ENCODE results near the gene SP3.

Gene SP3

GRCh38 chr2:174003720-174004695, 38.8 kb upstream of the SP3 start:
- Histone ChIP-seq H3K27ac (peak overlapping the region; percentile 71 to 72), H3K4me3 (no peak overlapping the region)
- DNase-seq (ENCODE audit: low spot score) = no peak
- TF ChIP-seq CTCF (IDR thresholded peaks at IDR 0.05) = no peak

DNA sequence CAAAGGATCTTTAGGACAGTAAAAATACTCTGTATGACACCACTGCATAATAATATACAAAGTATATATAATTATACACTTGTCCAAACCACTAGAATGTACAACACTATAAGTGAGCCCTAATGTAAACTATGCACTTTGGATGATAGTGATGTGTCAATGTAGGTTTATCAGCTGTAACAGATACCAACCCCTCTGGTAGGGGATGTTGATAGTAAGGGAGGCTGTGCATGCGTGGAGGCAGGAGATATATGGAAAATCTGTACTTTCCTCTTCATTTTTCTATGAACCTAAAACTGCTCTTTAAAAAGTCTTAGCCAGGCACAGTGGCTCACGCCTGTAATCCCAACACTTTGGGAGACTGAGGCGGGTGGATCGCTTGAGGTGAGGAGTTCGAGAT, 37.5 kb upstream of the SP3 start:
- Histone ChIP-seq H3K27ac (no peak overlapping the region), H3K4me3 (no peak overlapping the region)
- no peak for DNase-seq (ENCODE audit: low spot score)
- no peak for TF ChIP-seq CTCF (IDR thresholded peaks at IDR 0.05)

GRCh38 chr2:174001107-174001506, 35.9 kb upstream of the SP3 start:
- DNase-seq (ENCODE audit: low spot score) = no peak
- Histone ChIP-seq H3K27ac (no peak overlapping the region), H3K4me3 (no peak overlapping the region)
- no peak for TF ChIP-seq CTCF (IDR thresholded peaks at IDR 0.05)

DNA sequence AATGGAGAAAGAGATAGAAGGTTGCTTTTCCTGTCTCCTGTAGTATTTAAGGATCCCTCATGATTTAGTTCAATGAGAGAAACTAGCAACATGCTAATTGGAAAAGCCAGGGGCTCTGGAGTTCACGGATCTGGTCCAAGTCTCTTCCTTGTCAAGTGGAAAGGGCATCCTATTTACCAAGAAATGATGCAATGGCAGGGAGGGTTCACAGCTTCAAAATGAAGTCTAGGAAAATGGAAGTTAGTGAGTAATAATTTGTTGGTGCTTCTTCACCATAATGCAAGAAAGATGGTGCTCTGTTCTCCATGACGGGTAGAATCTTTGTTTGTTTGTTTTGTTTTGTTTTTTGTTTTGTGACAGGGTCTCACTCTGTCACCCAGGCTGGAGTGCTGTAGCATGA, 34.6 kb upstream of the SP3 start:
- no peak for DNase-seq (ENCODE audit: low spot score)
- H3K4me3 ChIP-seq = no peak overlapping the region
- H3K27ac ChIP-seq = peak overlapping the region; percentile 81
- no peak for TF ChIP-seq CTCF (IDR thresholded peaks at IDR 0.05)

- no peak for TF ChIP-seq CTCF (IDR thresholded peaks at IDR 0.05)
- no peak for DNase-seq (ENCODE audit: low spot score)
- H3K27ac ChIP-seq = peak overlapping the region; percentile 81
- H3K4me3 ChIP-seq = no peak overlapping the region
Measured at GRCh38 chr2:173999272-173999671, 34.1 kb upstream of the SP3 start.

DNA sequence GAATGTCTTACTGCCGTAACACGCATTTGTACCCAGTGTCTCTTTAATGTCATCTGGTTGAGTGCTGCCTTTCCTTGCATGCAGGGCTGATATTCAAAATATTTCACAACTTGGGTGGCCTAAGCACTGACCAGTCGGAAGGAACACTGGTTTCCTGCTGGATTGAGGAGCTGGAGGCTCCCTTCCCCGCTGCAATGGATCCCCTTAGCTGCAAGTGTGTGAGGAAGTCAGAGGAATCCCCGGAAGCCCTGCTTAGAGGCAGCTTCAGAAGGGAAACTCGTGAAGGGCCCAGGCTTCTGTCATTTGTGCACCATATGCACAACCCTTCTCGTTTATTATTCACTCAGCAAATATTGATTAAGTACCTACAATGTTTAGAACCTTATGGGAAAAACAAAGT, 33.2 kb upstream of the SP3 start:
- no peak for DNase-seq (ENCODE audit: low spot score)
- H3K4me3 ChIP-seq = no peak overlapping the region
- TF ChIP-seq CTCF (IDR thresholded peaks at IDR 0.05) = no peak
- peak overlapping the region; percentile 77 to 81 for H3K27ac ChIP-seq

DNA sequence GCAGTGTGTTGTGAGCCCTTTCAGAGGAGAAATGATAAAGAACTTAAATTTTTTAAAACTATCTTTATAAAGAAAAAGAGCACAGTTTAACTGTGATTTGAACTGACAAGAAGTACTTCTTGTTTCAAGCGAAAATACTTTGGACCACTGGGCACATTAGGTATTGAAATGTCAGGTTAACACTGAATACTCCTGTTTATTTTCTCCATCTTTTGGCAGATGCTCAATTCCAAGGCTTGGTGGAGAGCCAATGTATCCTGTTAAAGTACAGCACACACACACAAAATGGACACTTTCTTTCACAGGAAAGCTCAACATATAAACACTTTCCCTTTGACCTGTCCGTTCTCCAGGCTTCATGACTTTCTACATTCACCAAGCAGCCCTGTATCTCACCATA, 32.6 kb upstream of the SP3 start:
- no peak for TF ChIP-seq CTCF (IDR thresholded peaks at IDR 0.05)
- DNase-seq (ENCODE audit: low spot score) = no peak
- Histone ChIP-seq H3K27ac (peak overlapping the region; percentile 77 to 81), H3K4me3 (no peak overlapping the region)

Data from coronary artery (tissue), 2 donors.